CD14-positive monocyte (primary cell): ENCODE measurements around the gene ZC3H4. TPM values are rescaled to one million over a fixed set of nuclear protein-coding genes. Genes with fewer than 3 reads are reported as not detected.

Experiments used
- DNase-seq, 3 donors: peaks; one replicate each; pipeline ENCODE4 v3.0.0-alpha.2; 2011 to 2022
- H2AFZ ChIP-seq: 2 replicates; pipeline ENCODE4 v1.6.0; 2012; ENCODE audit warnings: mild to moderate bottlenecking, low read depth, low read length, inconsistent platforms; ENCODE audit not compliant: insufficient read depth, poor library complexity, severe bottlenecking
- H3K27ac ChIP-seq, 2 donors: 1 replicate in 1 of 2; 2 replicates in 1 of 2; pipeline ENCODE4 v1.5.1; 2012 to 2013; ENCODE audit warnings: low read length in 2 of 2, control low read depth in 1 of 2, inconsistent platforms in 1 of 2, low read depth in 1 of 2, mild to moderate bottlenecking in 1 of 2
- H3K27me3 ChIP-seq, 2 donors: one replicate each; pipeline versions ENCODE4 v1.6.0 to v1.6.1; 2011 to 2013; ENCODE audit warnings: low read length in 2 of 2; ENCODE audit not compliant: control insufficient read depth in 2 of 2, insufficient read depth in 2 of 2
- H3K36me3 ChIP-seq, 2 donors: replicated peaks in 1 of 2; 1 replicate in 1 of 2; 2 replicates in 1 of 2; pipeline versions ENCODE4 v1.5.1 to v1.6.1; 2012 to 2013; ENCODE audit warnings: low read length in 2 of 2, control low read depth in 1 of 2, inconsistent platforms in 1 of 2, mild to moderate bottlenecking in 1 of 2; ENCODE audit not compliant: insufficient read depth in 2 of 2, control insufficient read depth in 1 of 2
- H3K4me1 ChIP-seq, 2 donors: 1 replicate in 1 of 2; 2 replicates in 1 of 2; pipeline versions ENCODE4 v1.5.1 to v1.6.1; 2012 to 2013; ENCODE audit warnings: low read length in 2 of 2, control low read depth in 1 of 2, inconsistent platforms in 1 of 2, mild to moderate bottlenecking in 1 of 2, moderate library complexity in 1 of 2; ENCODE audit not compliant: insufficient read depth in 2 of 2, control insufficient read depth in 1 of 2
- H3K4me2 ChIP-seq: replicated peaks from 2 replicates; pipeline ENCODE3; 2012; ENCODE audit warnings: low read length, moderate library complexity, mild to moderate bottlenecking; ENCODE audit not compliant: poor library complexity, severe bottlenecking; ENCODE audit errors: extremely low read depth
- H3K4me3 ChIP-seq, 3 experiments: fragments of 200-600 bp in 1 of 3; sonication (generic) in 1 of 3; replicated peaks in 1 of 3; 1 replicate in 2 of 3; 2 replicates in 1 of 3; pipeline ENCODE4 v1.5.1; 2011 to 2013; ENCODE audit warnings: low read length in 3 of 3, mild to moderate bottlenecking in 3 of 3, control low read depth in 2 of 3, low read depth in 2 of 3, inconsistent platforms in 1 of 3, moderate library complexity in 1 of 3
- H3K79me2 ChIP-seq: 2 replicates; pipeline ENCODE4 v1.6.0; 2012; ENCODE audit warnings: mild to moderate bottlenecking, control low read depth, inconsistent platforms, low read length, moderate library complexity; ENCODE audit not compliant: insufficient read depth
- H3K9ac ChIP-seq: 2 replicates; pipeline ENCODE4 v1.6.0; 2017; ENCODE audit warnings: low read length, mild to moderate bottlenecking; ENCODE audit not compliant: insufficient read depth, poor library complexity, severe bottlenecking
- H3K9me3 ChIP-seq, 2 donors: replicated peaks in 1 of 2; 1 replicate in 1 of 2; 2 replicates in 1 of 2; pipeline versions ENCODE4 v1.5.1 to v1.6.1; 2012 to 2013; ENCODE audit warnings: low read length in 2 of 2, control low read depth in 1 of 2; ENCODE audit not compliant: control insufficient read depth in 1 of 2, insufficient read depth in 1 of 2
- H4K20me1 ChIP-seq: 2 replicates; pipeline ENCODE4 v1.6.0; 2012; ENCODE audit warnings: mild to moderate bottlenecking, low read length, control low read depth, moderate library complexity; ENCODE audit not compliant: insufficient read depth
- H3K27ac Mint-ChIP-seq, 7 donors: one replicate each; pipeline ENCODE4 v1.8.0; 2020; ENCODE audit warnings: mild to moderate bottlenecking in 7 of 7, mixed read lengths in 7 of 7, moderate library complexity in 6 of 7, inconsistent platforms in 2 of 7
- H3K27me3 Mint-ChIP-seq, 3 donors: one replicate each; pipeline ENCODE4 v1.8.0; 2021 to 2022; ENCODE audit warnings: low read depth in 3 of 3, mild to moderate bottlenecking in 3 of 3, mixed read lengths in 3 of 3, moderate library complexity in 3 of 3, inconsistent platforms in 1 of 3
- H3K36me3 Mint-ChIP-seq, 2 donors: one replicate each; pipeline ENCODE4 v1.8.0; 2020; ENCODE audit warnings: mixed read lengths in 2 of 2, inconsistent platforms in 1 of 2, mild to moderate bottlenecking in 1 of 2
- H3K4me1 Mint-ChIP-seq: one replicate; pipeline ENCODE4 v1.8.0; 2020; ENCODE audit warnings: mild to moderate bottlenecking, mixed read lengths
- H3K4me3 Mint-ChIP-seq, 2 donors: one replicate each; pipeline ENCODE4 v1.8.0; 2020; ENCODE audit warnings: mild to moderate bottlenecking in 2 of 2, mixed read lengths in 2 of 2, moderate library complexity in 1 of 2
- H3K9me3 Mint-ChIP-seq, 7 donors: one replicate each; pipeline ENCODE4 v1.8.0; 2020 to 2022; ENCODE audit warnings: mixed read lengths in 7 of 7, mild to moderate bottlenecking in 6 of 7, moderate library complexity in 6 of 7, inconsistent platforms in 2 of 7
- CTCF ChIP-seq: fragments of 200-600 bp; IDR thresholded peaks from one replicate; pipeline ENCODE4 v1.8.0; 2022; ENCODE audit warnings: antibody characterized with exemption, mild to moderate bottlenecking
- WGBS: methylation state at CpG from one replicate; pipeline ENCODE4 v1.1.5; 2013; ENCODE audit warnings: missing lambda C conversion rate; ENCODE audit not compliant: insufficient coverage; 5-methylcytosine and 5-hydroxymethylcytosine counted together
- intact Hi-C, 2 donors: fragments of 100-400 bp; cut with micrococcal nuclease; formaldehyde crosslinking; loops; one replicate each; pipeline versions ENCODE4 v1.15.0 to v1.15.1; 2023
- polyA plus RNA-seq, 3 donors: library from polyadenylated mRNA; depleted of rRNA in 1 of 3; unstranded in 2 of 3; stranded (reverse) in 1 of 3; fragments of 300-500 nt in 2 of 3; fragments of >200 nt in 1 of 3; fragmentation: Illumina TruSeq in 2 of 3; gene quantifications; 1 replicate in 2 of 3; 2 replicates in 1 of 3; pipeline ENCODE4 v1.2.3, GENCODE V29; 2012 to 2021

Gene ZC3H4
- polyA plus RNA-seq, 3 donors, result 0.24 to 9.9 (median 0.60) TPM

DNA sequence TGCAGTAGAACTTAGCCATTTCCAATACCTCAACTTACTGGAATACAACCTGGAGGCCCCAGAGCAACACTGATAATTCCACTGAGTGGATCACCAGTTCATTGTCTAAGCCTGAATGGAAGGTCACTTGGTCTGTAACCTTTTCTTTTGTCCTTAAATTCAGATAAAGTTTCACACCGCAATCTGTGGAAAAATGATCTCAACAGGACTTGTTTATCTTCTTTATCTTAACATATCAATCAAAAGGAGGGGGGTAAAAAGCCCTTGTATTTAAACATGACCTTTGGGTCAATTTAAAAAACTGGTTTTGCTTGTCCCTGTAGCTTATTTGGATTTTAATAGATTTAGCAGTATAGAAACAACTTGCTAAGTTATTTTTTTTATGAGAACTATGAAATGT is 38.6 kb upstream of the ZC3H4 start:
- H3K36me3 Mint-ChIP-seq, result peaks cover 52 to 76% of the 10 kb centered on the region in 2 donors
- whole genome bisulfite sequencing, result no CpG with 5 or more reads among the region's 1 CpG
- Histone ChIP-seq H2AFZ (no peak overlapping the region), H3K9me3 (no peaks in the 10 kb centered on the region), H4K20me1 (no peaks in the 10 kb centered on the region), H3K79me2 (peaks cover 5% of the 10 kb centered on the region), H3K36me3 (peaks cover 52 to 67% of the 10 kb centered on the region in 2 donors), H3K4me1 (peaks cover 15 to 16% of the 10 kb centered on the region in 2 donors), H3K27ac (no peak overlapping the region), H3K27me3 (no peaks in the 10 kb centered on the region), H3K4me3 (no peak overlapping the region), H3K4me2 (no peak overlapping the region), H3K9ac (no peak overlapping the region)
- H3K4me3 Mint-ChIP-seq, result no peak overlapping the region
- intact Hi-C loops, result loop anchor here (5.0 to 10.0 kb wide), 2 partner anchors 60 to 273 kb away; no protein-coding TSS in a partner anchor
- H3K4me1 Mint-ChIP-seq, result peaks cover 16% of the 10 kb centered on the region
- no peak for DNase-seq
- H3K9me3 Mint-ChIP-seq, result peaks cover 0 to 2% (median 0%) of the 10 kb centered on the region in 7 donors
- no peak overlapping the region for H3K27ac Mint-ChIP-seq
- TF ChIP-seq CTCF, result no peak
- H3K27me3 Mint-ChIP-seq, result peaks cover 0 to 2% (median 1%) of the 10 kb centered on the region in 3 donors

- H3K27me3 Mint-ChIP-seq, result peaks cover 0 to 2% (median 1%) of the 10 kb centered on the region in 3 donors
- intact Hi-C loops, result loop anchor here (2.0 to 10.0 kb wide), 3 partner anchors 61 to 273 kb away; no protein-coding TSS in a partner anchor
- Histone ChIP-seq H3K9ac (no peak overlapping the region), H3K9me3 (no peaks in the 10 kb centered on the region), H3K4me2 (no peak overlapping the region), H3K4me3 (no peak overlapping the region), H3K4me1 (peaks cover 9 to 10% of the 10 kb centered on the region in 2 donors), H3K79me2 (peaks cover 8% of the 10 kb centered on the region), H3K27ac (no peak overlapping the region), H2AFZ (no peak overlapping the region), H3K36me3 (peaks cover 56 to 73% of the 10 kb centered on the region in 2 donors), H4K20me1 (no peaks in the 10 kb centered on the region), H3K27me3 (no peaks in the 10 kb centered on the region)
- H3K9me3 Mint-ChIP-seq, result peaks cover 0 to 2% (median 0%) of the 10 kb centered on the region in 7 donors
- WGBS, result 96% methylated on average over 3 of the region's 3 CpGs
- no peak for TF ChIP-seq CTCF
- no peak for DNase-seq
- H3K4me3 Mint-ChIP-seq, result no peak overlapping the region
- H3K27ac Mint-ChIP-seq, result no peak overlapping the region
- H3K4me1 Mint-ChIP-seq, result peaks cover 10% of the 10 kb centered on the region
- H3K36me3 Mint-ChIP-seq, result peaks cover 57 to 81% of the 10 kb centered on the region in 2 donors
Measured at GRCh38 chr19:47151627-47152026, 38.1 kb upstream of the ZC3H4 start.
